Lower lobe of right lung (tissue), 2 donors: ENCODE data around the gene FAM163B. TPM values are rescaled to one million over a fixed set of nuclear protein-coding genes. Genes with fewer than 3 reads are reported as not detected.

Experiments
- ATAC-seq, 2 donors: fragments of 200-7000 bp; cut with Tn5 transposase; one replicate each; pipeline ENCODE4 v1.9.1; 2020 to 2022; ENCODE audit warnings: mild to moderate bottlenecking in 2 of 2, moderate library complexity in 2 of 2
- DNase-seq: peaks from one replicate; pipeline ENCODE4 v3.0.0-alpha.2; 2020
- H3K27ac ChIP-seq: fragments of 200-600 bp; one replicate; pipeline ENCODE4 v1.8.0; 2022
- H3K27me3 ChIP-seq: fragments of 200-600 bp; one replicate; pipeline ENCODE4 v1.8.0; 2022; ENCODE audit warnings: low read depth
- H3K36me3 ChIP-seq: fragments of 200-600 bp; one replicate; pipeline ENCODE4 v1.8.0; 2022; ENCODE audit warnings: mild to moderate bottlenecking
- H3K4me1 ChIP-seq: fragments of 200-600 bp; one replicate; pipeline ENCODE4 v1.8.0; 2022
- H3K4me3 ChIP-seq: fragments of 200-600 bp; one replicate; pipeline ENCODE4 v1.8.0; 2022; ENCODE audit warnings: mild to moderate bottlenecking
- H3K9me3 ChIP-seq: fragments of 200-600 bp; one replicate; pipeline ENCODE4 v1.8.0; 2022
- CTCF ChIP-seq: fragments of 200-600 bp; IDR thresholded peaks from one replicate; pipeline ENCODE4 v1.8.0; 2022; ENCODE audit warnings: antibody characterized with exemption, mild to moderate bottlenecking
- intact Hi-C: fragments of 100-400 bp; cut with DNase I; formaldehyde crosslinking; loops from one replicate; pipeline ENCODE4 v1.11.0; 2022
- total RNA-seq: library from RNA; stranded (reverse); fragmentation: NEBNext Ultra II Directional; extraction: Animal tissue kit (Norgen Biotek cat#: 25700); gene quantifications from one replicate; pipeline ENCODE4 v1.2.1, GENCODE V29; 2021
- donor health status: DM: no; HTN: yes; CAD: no; lungs with severe emphysema.

Gene FAM163B
- total RNA-seq, 1 donor from 2014 or later: not detected

GRCh38 chr9:133608382-133608781 is 807 bp downstream of the FAM163B start:
- Histone ChIP-seq H3K27me3 (peaks cover 69% of the 10 kb centered on the region), H3K4me1 (no peaks in the 10 kb centered on the region), H3K9me3 (no peaks in the 10 kb centered on the region), H3K36me3 (no peaks in the 10 kb centered on the region), H3K27ac (no peak overlapping the region), H3K4me3 (no peak overlapping the region)
- DNase-seq (peak; percentile 6), ATAC-seq (no peak)
- no peak for TF ChIP-seq CTCF
- intact Hi-C loops: no loop called here

GRCh38 chr9:133607976-133608375 is 1.2 kb downstream of the FAM163B start:
- no peaks in the 10 kb centered on the region for H3K9me3 ChIP-seq
- TF ChIP-seq CTCF: no peak
- intact Hi-C loops: no loop called here
- peak; percentile 17 for DNase-seq
- no peaks in the 10 kb centered on the region for H3K4me1 ChIP-seq
- peaks cover 66% of the 10 kb centered on the region for H3K27me3 ChIP-seq
- no peaks in the 10 kb centered on the region for H3K36me3 ChIP-seq
- no peak overlapping the region for H3K4me3 ChIP-seq
- no peak overlapping the region for H3K27ac ChIP-seq
- no peak for ATAC-seq

- Histone ChIP-seq H3K4me3 (no peak overlapping the region), H3K4me1 (no peaks in the 10 kb centered on the region), H3K27me3 (peaks cover 67% of the 10 kb centered on the region), H3K27ac (no peak overlapping the region), H3K36me3 (no peaks in the 10 kb centered on the region), H3K9me3 (no peaks in the 10 kb centered on the region)
- ATAC-seq: no peak
- peak; percentile 17 for DNase-seq
- no peak for TF ChIP-seq CTCF
- intact Hi-C loops: no loop called here
These were observed 1.8 kb downstream of the FAM163B start for GRCh38 chr9:133607381-133607780.

GRCh38 chr9:133606708-133607025 is 2.5 kb downstream of the FAM163B start:
- intact Hi-C loops: no loop called here
- no peaks in the 10 kb centered on the region for H3K9me3 ChIP-seq

GRCh38 chr9:133605856-133606707 is 3.1 kb downstream of the FAM163B start:
- DNase-seq (peak; percentile 26), ATAC-seq (no peak)
- no peak overlapping the region for H3K27ac ChIP-seq
- H3K4me3 ChIP-seq: no peak overlapping the region
- intact Hi-C loops: no loop called here
- no peaks in the 10 kb centered on the region for H3K4me1 ChIP-seq
- H3K36me3 ChIP-seq: no peaks in the 10 kb centered on the region
- peaks cover 64% of the 10 kb centered on the region for H3K27me3 ChIP-seq
- H3K9me3 ChIP-seq: no peaks in the 10 kb centered on the region
- no peak for TF ChIP-seq CTCF

More at GRCh38 chr9:133606708-133607025, 2.5 kb downstream of the FAM163B start:
- no peak for ATAC-seq
- no peak overlapping the region for H3K27ac ChIP-seq
- no peaks in the 10 kb centered on the region for H3K4me1 ChIP-seq
- no peaks in the 10 kb centered on the region for H3K36me3 ChIP-seq
- H3K4me3 ChIP-seq: no peak overlapping the region
- peak; percentile 4 for DNase-seq
- peaks cover 66% of the 10 kb centered on the region for H3K27me3 ChIP-seq
- no peak for TF ChIP-seq CTCF
